LNCaP clone FGC (cell line): ENCODE results near the gene ITGA4.

Experiments
- DNase-seq: peaks from one replicate; pipeline ENCODE4 v3.0.0-alpha.2; 2011; ENCODE audit warnings: low read depth
- H3K4me3 ChIP-seq: 2 replicates; pipeline ENCODE4 v1.5.1; 2011; ENCODE audit warnings: mild to moderate bottlenecking, low read depth, low read length, control low read depth
- CTCF ChIP-seq: IDR thresholded peaks from 2 replicates; pipeline ENCODE4 v1.5.1; 2012; ENCODE audit warnings: mild to moderate bottlenecking; ENCODE audit not compliant: control insufficient read depth, insufficient read depth; ENCODE audit errors: extremely low read depth

The ITGA4 gene

GRCh38 chr2:181570833-181571661 lies 113.9 kb downstream of the ITGA4 start:
- no peak for DNase-seq
- 0 out of 2 replicates have a peak, but pooled peaks have one; percentile 16 for TF ChIP-seq CTCF
- no peak overlapping the region for H3K4me3 ChIP-seq

DNA sequence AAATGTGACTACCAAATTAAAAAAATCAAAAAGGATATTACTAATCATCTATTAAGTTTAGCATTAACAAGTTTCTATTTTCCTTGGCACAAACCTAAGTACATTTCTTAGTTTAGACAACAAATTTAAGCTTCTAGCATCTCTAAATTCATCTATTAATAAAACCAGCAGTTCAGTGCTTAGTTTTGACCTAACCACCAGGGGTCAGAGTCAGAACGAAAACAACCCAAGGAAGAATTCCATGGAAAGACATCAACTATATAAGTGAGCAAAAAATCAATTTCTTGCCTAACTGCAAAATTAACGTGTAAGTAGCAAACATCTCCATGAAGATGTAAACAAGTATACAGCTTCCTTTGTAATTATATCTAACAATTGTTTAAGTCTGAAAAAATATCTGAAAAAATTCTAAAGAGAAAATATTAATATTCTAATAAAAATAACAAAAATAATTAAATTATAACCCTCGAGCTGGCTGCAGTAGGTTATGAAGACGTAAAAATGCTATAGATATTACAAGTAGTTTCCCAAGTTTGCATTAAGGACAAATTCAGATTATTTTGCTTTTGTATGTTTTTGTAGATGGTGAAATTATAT lies 116.1 kb downstream of the ITGA4 start:
- no peak overlapping the region for H3K4me3 ChIP-seq
- DNase-seq, result peak; percentile 6
- peak; percentile 60 for TF ChIP-seq CTCF

DNA sequence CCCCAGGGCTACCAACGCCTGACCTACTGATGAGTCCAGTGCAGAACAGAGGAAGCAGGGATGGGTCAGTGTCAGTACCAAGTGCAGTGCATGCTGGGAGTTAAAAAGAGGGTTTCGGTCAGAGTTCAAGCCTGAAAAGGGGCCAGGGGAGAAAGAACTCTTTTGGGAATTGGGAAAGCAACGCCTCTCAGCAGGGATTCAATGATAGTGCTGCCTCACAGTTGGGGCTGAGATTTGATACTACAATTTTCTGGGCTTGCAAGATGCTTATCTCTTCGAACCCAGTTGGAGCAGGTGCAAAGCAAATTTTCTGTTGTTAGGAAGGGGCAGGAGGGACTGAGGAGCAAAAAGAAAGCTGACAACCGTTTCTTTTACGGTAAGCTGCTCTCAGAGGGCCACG lies 117.1 kb downstream of the ITGA4 start:
- H3K4me3 ChIP-seq, result no peak overlapping the region
- no peak for TF ChIP-seq CTCF
- DNase-seq, result no peak

GRCh38 chr2:181575024-181575649 lies 118.0 kb downstream of the ITGA4 start:
- TF ChIP-seq CTCF, result no peak
- DNase-seq, result no peak
- no peak overlapping the region for H3K4me3 ChIP-seq

DNA sequence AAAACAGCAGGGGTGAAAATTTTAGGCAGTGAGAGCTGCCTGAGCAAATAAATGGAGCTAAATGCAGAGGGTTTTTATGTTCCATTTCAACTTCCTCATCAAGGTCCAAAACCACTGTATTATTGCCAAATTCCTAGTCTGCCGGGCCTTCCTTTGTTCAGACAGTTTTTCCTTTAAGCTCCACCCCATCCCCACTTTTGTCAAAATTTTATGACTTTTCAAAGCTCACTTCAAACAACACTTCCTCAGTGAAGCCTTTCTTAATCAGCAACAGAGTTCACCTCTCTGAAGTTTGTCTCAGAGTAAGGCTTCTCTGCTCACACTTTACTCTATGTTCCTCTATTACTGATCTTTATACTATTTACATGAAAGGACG lies 118.5 kb downstream of the ITGA4 start:
- no peak for DNase-seq
- no peak overlapping the region for H3K4me3 ChIP-seq
- no peak for TF ChIP-seq CTCF

- H3K4me3 ChIP-seq, result no peak overlapping the region
- no peak for TF ChIP-seq CTCF
- DNase-seq, result no peak
Observed at GRCh38 chr2:181576431-181576830, 119.2 kb downstream of the ITGA4 start.
